ENCODE measurements around the gene ARHGEF25. TPM values are rescaled to one million over a fixed set of nuclear protein-coding genes. Genes with fewer than 3 reads are reported as not detected.

ARHGEF25 gene
- 0.86 and 1.1 TPM in 2 replicates for total RNA-seq

DNA sequence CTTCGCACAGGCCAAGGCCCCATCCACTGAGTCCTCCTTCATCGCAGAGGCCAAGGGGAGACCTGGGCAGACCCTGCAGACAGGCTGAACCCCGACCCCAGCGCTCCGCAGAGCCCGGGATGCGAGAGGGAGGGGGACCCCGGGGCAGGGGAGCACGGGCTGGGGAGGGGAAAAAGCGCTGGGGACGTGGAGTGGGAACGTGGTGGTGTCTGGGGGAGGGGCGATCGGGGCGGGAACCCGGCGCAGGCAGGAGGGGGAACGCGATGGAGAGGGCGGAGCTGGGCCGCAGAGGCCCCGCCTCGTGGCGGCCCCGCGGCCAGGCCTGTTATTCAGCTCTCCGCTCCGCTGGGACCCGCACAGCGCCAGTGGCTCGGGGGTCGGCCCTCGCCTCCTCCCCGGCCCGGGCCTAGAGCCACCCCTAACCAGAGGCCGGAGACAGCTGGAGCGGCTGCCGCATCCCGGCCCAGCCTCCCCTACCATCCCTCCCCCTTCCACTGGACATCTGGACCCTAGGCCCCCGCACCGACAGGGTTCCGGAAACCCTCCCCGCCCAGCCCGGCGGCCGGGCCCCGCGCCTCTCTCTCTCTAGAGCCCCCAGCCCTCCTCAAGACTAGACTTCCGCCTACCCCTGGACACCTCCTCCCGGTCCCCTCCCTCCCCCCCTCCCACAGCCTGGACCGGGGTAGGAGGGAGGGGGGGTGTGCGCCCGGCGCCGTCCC lies at the start of gene ARHGEF25:
ARHGEF25 (plus strand) TSS at position 328 of the 719 bp plus-strand sequence. CDS start 460 bp downstream, outside the sequence.

DNA sequence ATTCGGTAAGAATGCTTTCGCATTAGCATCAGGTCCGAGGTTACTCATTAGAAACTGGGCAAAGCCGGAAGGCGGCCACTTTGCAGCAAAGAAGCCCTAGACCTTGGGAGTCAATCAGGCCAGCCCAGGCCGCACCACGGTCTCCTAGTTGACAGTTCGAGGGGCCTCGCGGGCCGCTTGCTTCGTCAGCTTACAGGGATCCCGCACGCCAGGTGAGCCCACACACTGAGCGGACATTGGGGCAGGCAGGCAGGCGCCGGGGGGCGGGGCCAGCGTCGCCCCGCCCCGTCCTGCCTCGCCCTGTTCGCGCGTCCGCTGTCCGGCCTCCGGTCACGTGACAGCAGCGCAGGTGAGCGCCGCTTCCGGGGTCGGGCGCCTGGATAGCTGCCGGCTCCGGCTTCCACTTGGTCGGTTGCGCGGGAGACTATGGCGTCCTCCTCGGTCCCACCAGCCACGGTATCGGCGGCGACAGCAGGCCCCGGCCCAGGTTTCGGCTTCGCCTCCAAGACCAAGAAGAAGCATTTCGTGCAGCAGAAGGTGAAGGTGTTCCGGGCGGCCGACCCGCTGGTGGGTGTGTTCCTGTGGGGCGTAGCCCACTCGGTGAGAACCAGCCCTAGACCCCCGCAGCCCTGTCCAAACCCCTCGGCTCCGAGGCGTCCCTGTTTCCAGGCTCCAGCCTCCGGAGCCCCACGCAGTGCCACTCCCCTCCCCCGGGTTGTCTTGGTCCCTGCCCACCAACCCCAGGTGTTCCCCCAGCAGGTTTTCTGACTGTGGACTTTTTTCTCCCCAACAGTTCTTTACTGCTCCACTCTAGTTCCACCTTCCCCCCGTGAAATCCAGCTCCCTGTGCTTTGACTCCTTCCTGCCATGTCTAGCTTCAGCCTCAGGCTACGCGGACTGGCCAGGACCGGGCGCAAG lies 20.1 kb upstream of the ARHGEF25 start, which contains the start of gene PIP4K2C:
PIP4K2C (plus strand) TSS at position 329 of the 918 bp plus-strand sequence; CDS start at position 427, 98 bp downstream.

DNA sequence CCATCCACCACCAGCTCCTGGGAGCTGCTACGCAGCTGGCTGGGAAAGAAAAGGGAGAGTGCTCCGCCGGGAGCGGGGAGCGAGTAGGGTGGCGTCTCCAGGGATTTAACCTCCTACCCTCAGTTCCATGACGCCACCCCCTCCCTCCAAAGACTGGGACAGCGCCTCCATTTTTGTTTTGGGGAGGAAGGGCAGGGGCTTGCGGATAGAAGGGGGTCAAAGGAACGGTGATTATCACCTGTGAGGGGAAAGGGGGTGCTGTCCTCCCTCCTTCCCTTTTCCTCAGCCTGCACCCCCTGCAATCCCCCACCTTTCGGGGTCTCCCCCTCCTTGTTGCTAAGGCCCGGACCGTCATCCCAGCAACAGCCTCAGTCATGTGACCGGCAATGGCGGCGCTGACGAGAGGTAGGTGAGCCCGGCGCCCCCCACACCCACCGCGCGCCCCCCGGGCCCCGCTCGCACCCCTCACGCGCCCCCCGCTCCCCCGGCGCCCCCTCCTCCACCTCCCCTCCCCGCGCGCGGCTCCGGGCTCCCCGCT lies 6.7 kb upstream of the ARHGEF25 start, which contains the start of gene DTX3:
DTX3 (plus strand) TSS at position 371 of the 538 bp plus-strand sequence. CDS start 1,694 bp downstream, outside the sequence.

DNA sequence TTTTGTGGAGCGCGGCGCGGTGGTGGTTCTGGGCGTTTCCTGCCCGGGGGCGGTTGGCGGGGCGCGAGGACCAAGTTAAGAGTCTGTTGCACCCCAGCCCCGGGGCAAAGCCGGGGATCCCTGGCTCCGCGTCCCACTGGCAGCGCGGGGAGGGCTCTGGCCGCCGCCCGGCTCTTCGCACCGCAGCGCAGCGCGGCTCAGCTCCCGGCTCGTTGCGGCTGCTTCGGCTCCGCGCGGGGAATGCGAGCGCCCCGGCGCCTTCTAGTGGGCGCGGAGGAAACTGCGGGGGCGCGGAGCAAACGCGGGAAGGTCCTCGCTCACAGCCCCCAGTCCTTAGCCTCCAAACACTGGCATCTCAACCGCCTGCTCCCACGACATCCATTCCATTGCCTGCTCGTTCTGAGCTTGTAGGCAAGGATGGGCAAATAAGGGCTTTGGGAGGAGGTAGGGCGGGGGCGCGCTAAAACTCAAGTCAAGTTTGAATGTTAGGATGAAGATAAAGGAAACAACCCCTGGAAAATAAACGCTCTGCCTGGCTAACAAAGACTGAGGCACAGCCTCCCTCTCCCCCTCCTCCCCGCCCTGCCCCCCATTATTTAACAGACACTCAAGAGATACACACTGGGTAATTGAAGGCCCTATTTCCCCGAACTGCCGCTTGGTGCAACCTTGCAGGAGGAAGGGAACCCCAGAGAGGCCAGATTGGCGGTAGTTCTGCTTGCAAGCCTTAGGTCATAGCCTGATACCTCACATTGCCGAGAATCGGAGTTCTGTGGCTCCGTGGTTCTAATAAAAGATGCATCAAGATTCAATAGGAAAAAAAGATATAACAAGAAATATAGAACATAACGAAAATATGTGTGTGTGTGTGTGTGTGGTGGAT lies 22.0 kb downstream of the ARHGEF25 start, which contains the start of gene B4GALNT1:
B4GALNT1 (minus strand) TSS at position 244 of the 883 bp plus-strand sequence. CDS start 1,069 bp downstream, outside the sequence.

Other genes starting within 250 kb of the ARHGEF25 start
- gene R3HDM2, start 180.4 kb upstream of the ARHGEF25 start, total RNA-seq = 6.0 and 6.5 TPM in 2 replicates
- not detected in 2 replicates for gene INHBC, start 176.7 kb upstream of the ARHGEF25 start, total RNA-seq
- gene INHBE, start 156.1 kb upstream of the ARHGEF25 start, total RNA-seq = not detected in 2 replicates
- not detected in 2 replicates for gene GLI1, start 151.7 kb upstream of the ARHGEF25 start, total RNA-seq
- not detected in 2 replicates for gene ARHGAP9, start 131.6 kb upstream of the ARHGEF25 start, total RNA-seq
- gene MARS1, start 123.4 kb upstream of the ARHGEF25 start, total RNA-seq = 61.4 and 70.7 TPM in 2 replicates
- 9.4 and 12.4 TPM in 2 replicates for gene DDIT3, start 90.9 kb upstream of the ARHGEF25 start, total RNA-seq
- 4.9 and 7.3 TPM in 2 replicates for gene MBD6, start 88.6 kb upstream of the ARHGEF25 start, total RNA-seq
- 82.6 and 85.5 TPM in 2 replicates for gene DCTN2, start 64.2 kb upstream of the ARHGEF25 start, total RNA-seq
- under 0.01 TPM in 1 of 2 replicates, not detected in the other for gene KIF5A, start 61.4 kb upstream of the ARHGEF25 start, total RNA-seq
- gene PIP4K2C, start 20.2 kb upstream of the ARHGEF25 start, total RNA-seq = 12.0 and 15.1 TPM in 2 replicates
- gene DTX3, start 6.6 kb upstream of the ARHGEF25 start, total RNA-seq = 1.5 and 2.5 TPM in 2 replicates
- gene B4GALNT1, start 21.8 kb downstream of the ARHGEF25 start, total RNA-seq = under 0.01 TPM in 1 of 2 replicates, not detected in the other
- 266 and 284 TPM in 2 replicates for gene OS9, start 82.7 kb downstream of the ARHGEF25 start, total RNA-seq
- gene AGAP2, start 127.3 kb downstream of the ARHGEF25 start, total RNA-seq = 0.22 and 0.26 TPM in 2 replicates
- gene TSPAN31, start 133.6 kb downstream of the ARHGEF25 start, total RNA-seq = 62.3 and 67.3 TPM in 2 replicates
- 101 and 131 TPM in 2 replicates for gene CDK4, start 140.9 kb downstream of the ARHGEF25 start, total RNA-seq
- 3.7 and 3.8 TPM in 2 replicates for gene MARCHF9, start 143.7 kb downstream of the ARHGEF25 start, total RNA-seq
- 0.11 and 0.26 TPM in 2 replicates for gene CYP27B1, start 155.6 kb downstream of the ARHGEF25 start, total RNA-seq
- gene METTL1, start 160.7 kb downstream of the ARHGEF25 start, total RNA-seq = 2.0 and 3.2 TPM in 2 replicates
- 4.1 and 6.9 TPM in 2 replicates for gene EEF1AKMT3, start 161.2 kb downstream of the ARHGEF25 start, total RNA-seq
- gene TSFM, start 171.4 kb downstream of the ARHGEF25 start, total RNA-seq = 16.4 and 21.3 TPM in 2 replicates
- 0.76 and 1.5 TPM in 2 replicates for gene AVIL, start 207.3 kb downstream of the ARHGEF25 start, total RNA-seq
- 74.0 and 76.9 TPM in 2 replicates for gene CTDSP2, start 235.3 kb downstream of the ARHGEF25 start, total RNA-seq